Measurements from ENCODE around the gene SMURF2. TPM values are rescaled to one million over a fixed set of nuclear protein-coding genes. Genes with fewer than 3 reads are reported as not detected.
A peak's percentile ranks its signal among the peaks of the same experiment; 100 is the strongest.

Gene SMURF2
- total RNA-seq, 6 experiments from 2014 or later: 2.5 to 6.8 (median 4.0) TPM

DNA sequence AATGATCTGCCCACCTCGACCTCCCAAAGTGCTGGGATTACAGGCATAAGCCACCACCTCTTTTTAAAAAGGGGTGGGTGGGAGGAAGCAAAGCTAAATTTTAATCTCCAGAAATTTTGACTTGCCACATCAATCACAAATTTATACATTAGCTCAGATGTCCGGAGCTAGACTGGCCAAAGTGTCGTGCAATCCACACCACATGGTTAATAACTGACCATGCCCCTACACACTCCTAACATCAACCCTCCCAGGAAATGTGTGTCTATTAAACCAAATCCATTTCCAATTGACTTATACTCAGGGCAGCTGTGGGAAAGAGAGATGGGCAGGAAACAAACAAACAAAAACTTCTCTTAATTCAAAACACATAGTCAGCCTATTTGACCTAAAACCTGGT is 29.9 kb downstream of the SMURF2 start:
- H3K4me3 ChIP-seq: no peak overlapping the region
- no peak for TF ChIP-seq POLR2A (IDR thresholded peaks at IDR 0.05)
- TF ChIP-seq CTCF (IDR thresholded peaks at IDR 0.05): no peak
- no peaks in the 10 kb centered on the region for H3K36me3 ChIP-seq
- no peaks in the 10 kb centered on the region for H3K9me3 ChIP-seq
- intact Hi-C loops (cut with DNase I): no loop called here
- ATAC-seq (peak in 1 of 4 donors; percentile 55), DNase-seq (no peak)
- H3K27ac ChIP-seq: no peak overlapping the region
- peaks cover 0 to 5% (median 0%) of the 10 kb centered on the region in 4 donors for H3K4me1 ChIP-seq
- 17% methylated on average over 2 of the region's 3 CpGs for WGBS (ENCODE audit: insufficient coverage, low coverage, low lambda C conversion rate, missing lambda C conversion rate)
- no peaks in the 10 kb centered on the region for H3K27me3 ChIP-seq

- ATAC-seq (no peak), DNase-seq (no peak)
- peaks cover 0 to 5% (median 0%) of the 10 kb centered on the region in 4 donors for H3K4me1 ChIP-seq
- TF ChIP-seq POLR2A (IDR thresholded peaks at IDR 0.05) (no peak), CTCF (IDR thresholded peaks at IDR 0.05) (no peak)
- H3K36me3 ChIP-seq: no peaks in the 10 kb centered on the region
- no peak overlapping the region for H3K4me3 ChIP-seq
- H3K27ac ChIP-seq: no peak overlapping the region
- intact Hi-C loops (cut with DNase I): no loop called here
- no peaks in the 10 kb centered on the region for H3K9me3 ChIP-seq
- no peaks in the 10 kb centered on the region for H3K27me3 ChIP-seq
- WGBS (ENCODE audit: insufficient coverage, low coverage, low lambda C conversion rate, missing lambda C conversion rate): 96% methylated on average over 6 of the region's 6 CpGs
These were observed 31.5 kb downstream of the SMURF2 start for GRCh38 chr17:64630309-64631223.

DNA sequence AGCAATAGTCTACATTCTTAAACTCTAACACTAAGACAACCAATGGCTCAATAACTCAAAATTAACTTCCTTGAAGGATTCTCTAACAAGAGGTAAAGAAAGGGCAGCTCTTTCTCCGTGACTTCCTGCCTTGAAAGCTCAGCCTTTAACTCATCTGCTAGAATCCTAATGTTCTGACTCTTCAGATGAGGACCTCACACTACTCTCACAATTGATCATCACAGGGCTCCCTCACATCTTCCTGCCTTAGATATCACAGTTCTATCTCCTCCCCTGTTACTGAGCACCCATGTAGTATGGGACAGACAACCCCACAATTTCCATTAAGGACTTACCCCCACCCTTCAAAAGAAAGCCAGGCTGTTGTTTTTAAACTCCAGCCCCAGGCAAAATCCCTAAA is 33.5 kb downstream of the SMURF2 start:
- Histone ChIP-seq H3K4me1 (peaks cover 0 to 5% (median 0%) of the 10 kb centered on the region in 4 donors), H3K36me3 (no peaks in the 10 kb centered on the region), H3K27me3 (no peaks in the 10 kb centered on the region), H3K9me3 (no peaks in the 10 kb centered on the region), H3K27ac (no peak overlapping the region), H3K4me3 (no peak overlapping the region)
- ATAC-seq (no peak), DNase-seq (no peak)
- TF ChIP-seq POLR2A (IDR thresholded peaks at IDR 0.05) (no peak), CTCF (IDR thresholded peaks at IDR 0.05) (no peak)
- intact Hi-C loops (cut with DNase I): no loop called here
- 71% methylated on average over 1 of the region's 1 CpG for WGBS (ENCODE audit: insufficient coverage, low coverage, low lambda C conversion rate, missing lambda C conversion rate)

- no peak overlapping the region for H3K4me3 ChIP-seq
- no peaks in the 10 kb centered on the region for H3K36me3 ChIP-seq
- H3K9me3 ChIP-seq: no peaks in the 10 kb centered on the region
- no peak overlapping the region for H3K27ac ChIP-seq
- no peaks in the 10 kb centered on the region for H3K27me3 ChIP-seq
- DNase-seq: no peak
- intact Hi-C loops (cut with DNase I): no loop called here
- peak; percentile 58 to 79 (median 74) for ATAC-seq
- TF ChIP-seq POLR2A (IDR thresholded peaks at IDR 0.05) (no peak), CTCF (IDR thresholded peaks at IDR 0.05) (no peak)
- peaks cover 0 to 5% (median 0%) of the 10 kb centered on the region in 4 donors for H3K4me1 ChIP-seq
- 60% methylated on average over 5 of the region's 5 CpGs for WGBS (ENCODE audit: insufficient coverage, low coverage, low lambda C conversion rate, missing lambda C conversion rate)
These were observed 34.3 kb downstream of the SMURF2 start for GRCh38 chr17:64627797-64628196.
